Activated CD8-positive, alpha-beta memory T cell treated with anti-CD3 and anti-CD28 coated beads for 4 hours (primary cell): ENCODE results near the gene SPATA31D4.

Experiments
- DNase-seq, 2 donors: peaks; one replicate each; pipeline ENCODE4 v3.0.0-alpha.2; 2020; ENCODE audit warnings: low read depth in 2 of 2

Gene SPATA31D4

DNA sequence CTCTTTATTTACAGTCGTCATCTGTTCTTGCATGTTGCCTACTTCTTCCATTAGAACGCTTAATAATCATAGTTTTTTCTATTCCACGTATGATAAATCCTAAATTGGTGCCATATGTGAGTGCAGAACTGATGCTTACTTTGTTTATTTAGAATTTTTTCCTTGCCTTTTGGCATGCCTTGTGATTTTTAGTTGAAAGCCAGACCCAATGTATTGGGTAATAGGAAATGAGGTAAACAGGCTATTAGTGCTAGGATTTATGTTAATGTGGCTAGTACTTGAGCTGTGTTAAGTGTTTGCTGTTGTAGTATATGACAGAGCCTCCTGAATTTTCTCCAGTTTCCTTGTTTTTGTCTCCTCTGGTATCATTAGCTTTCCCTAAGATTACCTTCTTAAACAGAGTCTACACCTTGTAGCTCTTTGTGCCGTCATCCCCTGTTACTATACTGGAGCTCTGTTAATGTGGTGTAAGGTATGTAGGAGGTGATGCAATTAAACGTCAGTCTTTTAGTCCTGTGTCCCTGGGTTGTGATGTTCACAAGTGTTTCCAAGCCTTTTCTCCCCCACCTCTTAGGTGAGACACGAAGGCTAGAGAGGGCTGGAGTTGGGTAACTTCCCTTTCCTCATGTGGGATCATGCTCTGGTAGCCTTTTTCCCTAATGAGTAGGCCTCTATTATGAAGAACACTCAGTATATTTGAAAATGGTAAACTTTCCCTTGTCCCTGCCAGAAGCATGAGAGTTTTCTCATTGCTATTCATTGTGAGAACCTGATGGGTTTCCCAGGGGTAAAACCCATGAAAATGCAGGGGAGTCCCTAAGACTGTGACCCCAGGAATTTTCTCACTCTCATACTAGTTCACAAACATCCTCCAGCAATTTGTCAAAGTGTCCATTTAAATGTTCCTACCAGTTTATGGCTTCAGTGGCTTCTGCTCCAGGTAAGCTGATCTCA, 36.3 kb downstream of the SPATA31D4 start:
- DNase-seq: no peak

DNA sequence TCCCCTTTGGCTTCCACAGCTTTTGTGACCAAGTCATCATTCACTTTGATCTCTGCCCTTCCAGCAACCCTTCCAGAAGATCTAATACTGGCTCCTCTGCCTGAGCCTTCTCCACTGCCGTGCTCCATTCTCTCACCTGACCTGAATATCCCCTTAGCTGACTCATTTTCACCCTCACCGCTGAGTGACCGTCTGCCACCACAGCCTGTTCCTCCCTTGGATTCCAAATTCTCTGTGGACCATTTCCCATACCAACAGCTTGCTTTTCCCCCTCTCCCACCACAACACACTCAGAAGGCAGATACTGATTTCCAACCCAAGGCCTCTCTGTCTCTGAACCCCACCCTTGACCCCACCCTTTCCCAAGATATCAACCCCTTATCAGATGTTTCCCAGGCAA, 39.8 kb downstream of the SPATA31D4 start:
- DNase-seq: no peak

DNA sequence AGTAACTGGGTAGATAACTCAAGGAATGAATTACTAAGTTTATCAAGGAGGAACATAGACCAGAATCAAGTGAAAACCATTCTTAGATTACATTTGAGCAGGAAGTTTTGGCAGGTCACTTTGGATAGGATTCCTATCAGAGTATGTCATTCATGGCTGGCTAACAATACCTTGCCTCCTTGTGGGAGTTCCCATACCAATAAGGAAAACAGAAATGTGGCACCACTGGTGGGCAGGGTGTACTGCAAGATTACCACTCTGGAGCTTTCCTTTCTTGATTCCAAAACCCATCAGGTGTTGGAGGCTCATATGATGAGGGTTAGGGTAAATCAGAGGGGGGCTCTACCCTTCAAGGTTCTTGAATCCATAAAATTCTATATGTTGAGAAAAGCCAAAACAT, 41.7 kb downstream of the SPATA31D4 start:
- no peak for DNase-seq

DNA sequence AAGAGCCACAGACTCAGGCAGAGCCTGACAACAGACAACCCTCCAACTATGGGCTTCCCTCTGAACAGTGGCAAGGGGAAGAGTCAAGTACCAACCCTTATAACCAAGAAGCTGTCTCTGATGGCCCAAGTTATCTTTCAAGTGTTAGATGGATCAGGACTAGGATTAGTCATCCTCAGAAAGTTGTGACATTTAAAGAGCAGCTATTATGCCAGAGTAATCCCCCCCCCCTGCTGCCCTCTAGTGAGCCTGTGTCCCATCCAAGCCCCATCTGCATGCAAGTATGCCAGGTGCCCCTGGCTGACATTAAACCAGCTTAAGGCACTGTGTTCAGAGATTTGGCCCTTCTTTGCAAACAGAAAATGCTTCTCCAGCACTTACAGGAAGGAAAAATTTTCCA, 43.5 kb downstream of the SPATA31D4 start:
- DNase-seq: no peak

DNA sequence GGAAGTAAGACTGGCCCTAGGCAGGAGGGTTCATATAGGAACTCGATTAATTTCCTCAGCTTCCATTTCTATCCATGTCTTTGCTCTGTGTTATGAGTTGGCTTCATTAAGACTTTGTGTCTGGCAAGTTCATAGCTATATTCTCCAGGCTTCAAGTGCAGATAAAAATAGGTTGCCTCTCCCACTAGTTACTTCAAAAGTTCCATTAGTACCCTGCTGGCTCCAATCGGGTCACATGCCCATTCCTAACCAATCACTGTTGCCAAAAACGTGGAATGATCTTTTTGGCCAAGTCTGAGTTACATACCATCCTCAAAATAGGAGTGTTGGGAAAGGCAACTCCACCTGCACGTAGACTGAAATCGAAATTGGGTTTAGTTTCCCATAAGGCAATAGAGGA, 46.5 kb downstream of the SPATA31D4 start:
- no peak for DNase-seq

DNA sequence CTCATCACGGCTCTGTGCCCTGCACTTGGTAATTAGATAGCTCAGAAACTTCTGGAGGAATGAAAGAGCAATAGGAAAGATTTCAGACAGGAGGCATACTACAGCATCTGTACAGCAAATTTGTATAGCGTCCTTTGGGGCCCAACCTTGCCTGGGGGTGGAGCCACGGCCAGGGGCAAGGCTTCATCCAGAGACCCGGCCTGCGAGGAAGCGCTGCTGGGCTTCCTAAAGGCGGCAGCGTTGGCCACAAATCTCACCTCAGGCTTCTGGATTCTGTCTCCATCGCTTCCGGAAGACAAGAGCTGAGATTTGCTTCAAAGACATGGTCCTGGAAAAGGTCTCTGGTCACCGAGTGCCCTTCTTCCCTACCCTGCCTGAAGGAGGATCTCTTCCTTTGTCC, 48.1 kb downstream of the SPATA31D4 start:
- DNase-seq: no peak

DNA sequence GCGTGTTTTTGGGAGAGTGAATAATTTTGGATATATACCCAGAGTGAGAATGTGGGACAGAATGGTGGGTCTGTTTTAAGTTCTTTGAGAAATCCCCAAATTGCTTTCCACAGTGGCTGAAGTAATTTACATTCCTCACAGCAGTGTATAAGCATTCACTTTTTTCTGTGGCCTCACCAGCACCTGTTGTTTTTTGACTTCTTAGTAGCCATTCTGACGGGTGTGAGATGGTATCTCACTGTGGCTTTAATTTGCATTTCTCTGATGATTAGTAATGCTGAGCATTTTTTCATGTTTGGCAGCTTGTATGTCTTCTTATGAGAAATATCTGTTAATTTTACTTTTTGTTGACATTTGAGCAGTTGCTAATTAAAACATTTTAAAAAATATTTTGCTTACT, 51.0 kb downstream of the SPATA31D4 start:
- no peak for DNase-seq

DNA sequence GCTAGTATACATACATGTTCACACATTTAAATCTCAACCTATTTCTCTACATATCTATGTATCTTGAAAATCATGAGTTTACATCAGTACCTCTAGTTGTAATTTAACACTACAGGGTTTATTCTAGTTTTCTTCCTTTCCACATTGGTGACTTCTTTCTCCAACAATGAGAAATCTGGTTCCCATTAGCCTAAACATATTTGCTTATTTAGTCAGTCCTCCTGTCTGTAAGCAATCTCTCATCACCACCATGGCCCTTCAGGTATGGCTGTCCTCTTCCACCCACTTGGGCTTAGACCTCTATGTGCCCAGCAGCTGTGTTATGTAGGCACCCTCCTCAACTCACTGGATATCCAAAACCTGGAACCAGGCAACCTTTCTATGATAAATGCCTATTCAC, 52.3 kb downstream of the SPATA31D4 start:
- DNase-seq: no peak

DNA sequence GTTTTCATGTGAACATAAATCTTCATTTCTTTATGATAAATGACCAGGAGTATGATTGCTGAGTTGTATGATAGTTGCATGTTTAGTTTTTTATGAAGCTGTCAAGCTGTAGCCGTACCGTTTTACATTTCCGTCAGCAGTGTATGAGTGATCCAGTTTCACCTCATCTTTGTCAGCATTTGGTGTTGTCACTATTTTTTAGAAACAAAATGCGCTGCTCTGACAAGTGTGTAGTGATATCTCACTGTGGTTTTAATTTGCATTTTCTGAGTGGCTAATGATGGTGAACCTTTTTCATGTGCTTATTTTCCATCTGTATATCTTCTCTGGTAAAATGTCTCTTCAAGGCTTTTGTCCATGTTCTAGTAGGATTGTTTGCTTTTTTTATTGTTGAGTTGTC, 53.7 kb downstream of the SPATA31D4 start:
- DNase-seq: no peak
